Stimulated activated CD8-positive, alpha-beta memory T cell treated with anti-CD3 and anti-CD28 coated beads, Interleukin-12 subunit alpha, Interleukin-12 subunit beta, amount 100 ng/mL, for 1 hour (primary cell): Measurements from ENCODE around the gene NOX5.

Source experiments
- DNase-seq: peaks from one replicate; pipeline ENCODE4 v3.0.0-alpha.2; 2020; ENCODE audit warnings: low read depth

Gene NOX5

GRCh38 chr15:69100821-69101220, 86.3 kb downstream of the NOX5 start:
- DNase-seq = no peak

- DNase-seq = no peak
These were observed 89.7 kb downstream of the NOX5 start for GRCh38 chr15:69104050-69104750.

- no peak for DNase-seq
These were observed 91.0 kb downstream of the NOX5 start for GRCh38 chr15:69105451-69105985.

GRCh38 chr15:69107025-69107620, 92.6 kb downstream of the NOX5 start:
- DNase-seq = no peak
